H9 (cell line): ENCODE results near the gene GAD2. TPM values are rescaled to one million over a fixed set of nuclear protein-coding genes. Genes with fewer than 3 reads are reported as not detected.

Experiments
- DNase-seq: peaks from one replicate; pipeline ENCODE4 v3.0.0-alpha.2; 2017
- H2AFZ ChIP-seq: one replicate; pipeline ENCODE4 v1.6.1; 2013; ENCODE audit warnings: mild to moderate bottlenecking, low read length, control low read depth, moderate library complexity
- H2AK5ac ChIP-seq: 2 replicates; pipeline ENCODE4 v1.6.1; 2013; ENCODE audit warnings: low read length, control low read depth, mixed read lengths; ENCODE audit not compliant: insufficient read length
- H2BK120ac ChIP-seq: one replicate; pipeline ENCODE4 v1.6.1; 2013; ENCODE audit warnings: low read depth, mild to moderate bottlenecking, low read length, control low read depth, inconsistent platforms; ENCODE audit not compliant: poor library complexity, severe bottlenecking
- H2BK12ac ChIP-seq: 2 replicates; pipeline ENCODE4 v1.6.1; 2013; ENCODE audit warnings: low read length, control low read depth, mixed read lengths, low read depth; ENCODE audit not compliant: insufficient read length
- H2BK15ac ChIP-seq: 2 replicates; pipeline ENCODE4 v1.6.1; 2013; ENCODE audit warnings: low read depth, low read length, control low read depth
- H2BK20ac ChIP-seq: one replicate; pipeline ENCODE4 v1.6.1; 2013; ENCODE audit warnings: low read depth, mild to moderate bottlenecking, low read length, control low read depth, inconsistent platforms; ENCODE audit not compliant: poor library complexity, severe bottlenecking
- H2BK5ac ChIP-seq: 2 replicates; pipeline ENCODE4 v1.6.1; 2013; ENCODE audit warnings: low read length, control low read depth, mixed read lengths; ENCODE audit not compliant: insufficient read length
- H3K14ac ChIP-seq: 2 replicates; pipeline ENCODE4 v1.6.1; 2013; ENCODE audit warnings: low read length, control low read depth; ENCODE audit not compliant: insufficient read depth
- H3K18ac ChIP-seq: 2 replicates; pipeline ENCODE4 v1.6.1; 2013; ENCODE audit warnings: low read depth, mild to moderate bottlenecking, mixed read lengths, low read length, control low read depth; ENCODE audit not compliant: insufficient read length
- H3K23ac ChIP-seq: 2 replicates; pipeline ENCODE4 v1.6.1; 2013; ENCODE audit warnings: low read length, control low read depth, mixed read lengths, low read depth; ENCODE audit not compliant: insufficient read length
- H3K23me2 ChIP-seq: 2 replicates; pipeline ENCODE4 v1.6.1; 2013; ENCODE audit warnings: low read depth, mild to moderate bottlenecking, mixed read lengths, low read length, control low read depth; ENCODE audit not compliant: insufficient read length, poor library complexity, severe bottlenecking
- H3K27ac ChIP-seq: 2 replicates; pipeline ENCODE4 v1.5.1; 2013; ENCODE audit warnings: low read length, control low read depth, mixed read lengths, low read depth; ENCODE audit not compliant: insufficient read length
- H3K27me3 ChIP-seq: 2 replicates; pipeline ENCODE4 v1.6.1; 2013; ENCODE audit warnings: low read length, control low read depth, inconsistent platforms; ENCODE audit not compliant: insufficient read depth
- H3K4ac ChIP-seq: 2 replicates; pipeline ENCODE4 v1.6.1; 2013; ENCODE audit warnings: low read depth, mild to moderate bottlenecking, control low read depth, inconsistent platforms, low read length, moderate library complexity
- H3K4me1 ChIP-seq: 2 replicates; pipeline ENCODE4 v1.6.1; 2013; ENCODE audit warnings: low read length, control low read depth, inconsistent platforms; ENCODE audit not compliant: insufficient read depth
- H3K4me2 ChIP-seq: 2 replicates; pipeline ENCODE4 v1.6.1; 2013; ENCODE audit warnings: low read length, control low read depth, mixed read lengths; ENCODE audit not compliant: insufficient read length, insufficient read depth
- H3K56ac ChIP-seq: 2 replicates; pipeline ENCODE4 v1.6.1; 2013; ENCODE audit warnings: low read depth, mild to moderate bottlenecking, mixed read lengths, low read length, control low read depth; ENCODE audit not compliant: insufficient read length
- H3K79me1 ChIP-seq: 2 replicates; pipeline ENCODE4 v1.6.1; 2013; ENCODE audit warnings: low read depth, mild to moderate bottlenecking, moderate library complexity, low read length, control low read depth, inconsistent platforms; ENCODE audit not compliant: insufficient read depth, poor library complexity, severe bottlenecking
- H3K79me2 ChIP-seq: 2 replicates; pipeline ENCODE4 v1.6.1; 2013; ENCODE audit warnings: low read length, control low read depth, inconsistent platforms; ENCODE audit not compliant: insufficient read depth
- H3K9ac ChIP-seq: 2 replicates; pipeline ENCODE4 v1.6.1; 2013; ENCODE audit warnings: low read length, control low read depth, mixed read lengths; ENCODE audit not compliant: insufficient read length; ENCODE audit errors: extremely low read depth
- H3K9me3 ChIP-seq: one replicate; pipeline ENCODE4 v1.6.1; 2013; ENCODE audit warnings: low read depth, low read length, inconsistent platforms; ENCODE audit not compliant: control insufficient read depth
- H3T11ph ChIP-seq: one replicate; pipeline ENCODE4 v1.6.1; 2013; ENCODE audit warnings: mild to moderate bottlenecking, low read length, control low read depth, inconsistent platforms
- H4K20me1 ChIP-seq: one replicate; pipeline ENCODE4 v1.6.1; 2013; ENCODE audit not compliant: control insufficient read depth, insufficient read length, insufficient read depth
- H4K5ac ChIP-seq: 2 replicates; pipeline ENCODE4 v1.6.1; 2013; ENCODE audit warnings: low read depth, mild to moderate bottlenecking, mixed read lengths, low read length, control low read depth; ENCODE audit not compliant: insufficient read length
- H4K8ac ChIP-seq: replicated peaks from 2 replicates; pipeline ENCODE4 v1.6.1; 2013; ENCODE audit warnings: low read length, control low read depth, mixed read lengths, low read depth; ENCODE audit not compliant: insufficient read length
- H4K91ac ChIP-seq: 2 replicates; pipeline ENCODE4 v1.6.1; 2013; ENCODE audit warnings: low read depth, mild to moderate bottlenecking, moderate library complexity, mixed read lengths, low read length, control low read depth; ENCODE audit not compliant: insufficient read length
- H3K27ac Mint-ChIP-seq, 3 experiments: 2 replicates in 2 of 3; 3 replicates in 1 of 3; pipeline ENCODE4 v1.8.0; 2020 to 2021; ENCODE audit warnings: mixed read lengths in 3 of 3, mild to moderate bottlenecking in 1 of 3, moderate library complexity in 1 of 3
- H3K27me3 Mint-ChIP-seq: 2 replicates; pipeline ENCODE4 v1.8.0; 2021; ENCODE audit warnings: low read depth, mild to moderate bottlenecking, moderate library complexity, mixed read lengths
- H3K36me3 Mint-ChIP-seq, 3 experiments: 2 replicates in 2 of 3; 3 replicates in 1 of 3; pipeline ENCODE4 v1.8.0; 2020 to 2021; ENCODE audit warnings: low read depth in 3 of 3, mixed read lengths in 3 of 3; ENCODE audit not compliant: insufficient read depth in 1 of 3
- H3K4me1 Mint-ChIP-seq, 2 experiments: 2 replicates each; pipeline ENCODE4 v1.8.0; 2020; ENCODE audit warnings: mixed read lengths in 2 of 2
- H3K4me3 Mint-ChIP-seq, 2 experiments: 2 replicates in 1 of 2; 3 replicates in 1 of 2; pipeline ENCODE4 v1.8.0; 2020 to 2021; ENCODE audit warnings: mild to moderate bottlenecking in 2 of 2, mixed read lengths in 2 of 2, moderate library complexity in 1 of 2
- H3K9me3 Mint-ChIP-seq, 2 experiments: 2 replicates in 1 of 2; 3 replicates in 1 of 2; pipeline ENCODE4 v1.8.0; 2020; ENCODE audit warnings: mild to moderate bottlenecking in 2 of 2, mixed read lengths in 2 of 2, moderate library complexity in 1 of 2
- CTCF ChIP-seq: fragments of 200-600 bp; sonication (generic); conservative IDR thresholded peaks from 3 replicates; pipeline ENCODE4 v1.8.0; 2021; ENCODE audit warnings: antibody characterized with exemption, mild to moderate bottlenecking
- WGBS: extraction: QIAGEN DNeasy Blood & Tissue Kit; methylation state at CpG from one replicate; pipeline ENCODE4 v1.1.7; 2013; ENCODE audit warnings: missing lambda C conversion rate, low lambda C conversion rate, mixed read lengths; ENCODE audit not compliant: insufficient read length; ENCODE audit errors: extremely low coverage; 5-methylcytosine and 5-hydroxymethylcytosine counted together
- total RNA-seq: library from RNA; stranded (reverse); gene quantifications from 2 replicates; pipeline ENCODE4 v1.2.1, GENCODE V29; 2021

GAD2 gene
- total RNA-seq, 1 experiment from 2014 or later = 2.0 TPM

GRCh38 chr10:26222563-26222962, 6.0 kb downstream of the GAD2 start:
- no peak overlapping the region for H2BK15ac ChIP-seq
- H4K8ac ChIP-seq = no peak overlapping the region
- H2AK5ac ChIP-seq = no peak overlapping the region
- H3K9ac ChIP-seq = no peak overlapping the region
- no peak for TF ChIP-seq CTCF
- H3T11ph ChIP-seq = no peak overlapping the region
- H2BK5ac ChIP-seq = no peak overlapping the region
- no peaks in the 10 kb centered on the region for H3K9me3 ChIP-seq
- H3K79me2 ChIP-seq = no peaks in the 10 kb centered on the region
- no peak overlapping the region for H2BK120ac ChIP-seq
- H3K18ac ChIP-seq = no peak overlapping the region
- H3K27ac ChIP-seq = no peak overlapping the region
- no peak overlapping the region for H4K5ac ChIP-seq
- no peaks in the 10 kb centered on the region; the same call in 1 of the 2 replicates for H3K4me1 ChIP-seq
- no peak overlapping the region for H3K56ac ChIP-seq
- no peak for DNase-seq
- H3K27me3 Mint-ChIP-seq = peaks cover 67% of the 10 kb centered on the region
- H3K4ac ChIP-seq = no peak overlapping the region
- H3K23me2 ChIP-seq = peaks cover 4% of the 10 kb centered on the region
- peaks cover 18% of the 10 kb centered on the region; the same call in 1 of the 2 replicates for H3K27me3 ChIP-seq
- no peak overlapping the region for H3K23ac ChIP-seq
- no peak overlapping the region for H3K27ac Mint-ChIP-seq
- no peaks in the 10 kb centered on the region; a peak in 1 of 7 replicates for H3K36me3 Mint-ChIP-seq
- WGBS = no CpG with 5 or more reads among the region's 3 CpGs
- H2AFZ ChIP-seq = no peak overlapping the region
- H4K20me1 ChIP-seq = no peaks in the 10 kb centered on the region
- no peaks in the 10 kb centered on the region for H3K79me1 ChIP-seq
- H2BK20ac ChIP-seq = no peak overlapping the region
- no peak overlapping the region for H3K4me3 Mint-ChIP-seq
- peaks cover 3 to 4% of the 10 kb centered on the region in 2 experiments; a peak in 2 of 5 replicates for H3K9me3 Mint-ChIP-seq
- no peak overlapping the region for H3K14ac ChIP-seq
- H2BK12ac ChIP-seq = no peak overlapping the region
- no peak overlapping the region for H4K91ac ChIP-seq
- no peak overlapping the region for H3K4me2 ChIP-seq
- peaks cover 15 to 21% of the 10 kb centered on the region in 2 experiments for H3K4me1 Mint-ChIP-seq
